Islet precursor cell (in vitro differentiated cells): Measurements from ENCODE around the gene DPYSL5.

ENCODE experiments used
- DNase-seq: peaks from one replicate; pipeline ENCODE4 v3.0.0-alpha.2; 2018

DPYSL5 gene

DNA sequence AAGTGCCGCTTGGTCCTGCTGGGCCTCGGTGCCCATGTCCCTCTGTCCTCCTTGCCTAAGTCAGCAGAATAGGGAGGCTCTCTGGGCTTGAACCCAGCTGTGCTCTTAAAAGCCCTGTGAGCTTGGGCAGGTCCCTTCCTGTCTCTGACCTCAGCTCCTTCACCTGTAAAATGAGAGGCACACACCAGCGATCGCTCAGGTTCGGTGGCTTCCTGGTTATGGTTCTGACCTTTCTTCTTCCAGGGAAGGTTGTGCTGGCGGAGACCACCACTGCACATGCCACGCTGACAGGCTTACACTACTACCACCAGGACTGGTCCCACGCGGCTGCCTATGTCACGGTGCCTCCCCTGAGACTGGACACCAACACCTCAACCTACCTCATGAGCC lies 86.4 kb downstream of the DPYSL5 start:
- no peak for DNase-seq

DNA sequence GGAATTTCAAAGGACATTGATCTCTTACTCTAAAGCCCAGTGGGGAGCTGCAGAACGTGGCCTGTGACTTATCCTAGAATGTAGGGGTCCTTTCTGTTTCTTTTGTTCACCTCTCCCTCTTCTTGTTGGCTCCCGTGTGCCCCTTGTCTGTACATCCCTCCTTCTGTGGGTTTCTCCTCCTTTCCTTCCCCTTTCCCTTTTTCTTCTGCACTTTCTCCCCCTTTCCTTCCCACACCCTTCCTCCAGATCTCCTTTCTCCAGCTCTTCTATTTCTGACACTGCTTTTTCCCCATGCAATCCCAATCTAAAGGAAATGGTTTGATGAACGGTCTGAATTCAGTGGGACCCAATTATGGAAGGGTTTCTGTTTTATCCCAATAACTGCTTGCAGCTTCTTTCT lies 87.1 kb downstream of the DPYSL5 start:
- DNase-seq: no peak

DNA sequence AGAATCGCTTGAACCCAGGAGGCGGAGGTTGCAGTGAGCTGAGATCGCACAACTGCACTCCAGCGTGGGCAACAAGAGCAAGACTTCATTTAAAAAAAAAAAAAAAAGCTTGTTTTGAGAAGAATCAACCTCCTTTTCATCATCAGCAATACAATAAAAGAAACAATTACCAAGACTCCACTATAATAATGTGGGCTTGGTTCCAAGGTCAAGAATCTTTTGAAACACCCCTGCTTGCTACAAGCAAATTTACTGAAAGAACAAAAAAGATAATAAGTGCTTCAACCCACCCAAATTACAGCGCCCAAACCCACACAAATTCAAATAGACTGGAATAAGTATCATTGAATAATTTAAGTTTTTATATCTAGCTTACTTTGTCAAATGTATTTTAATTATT lies 88.9 kb downstream of the DPYSL5 start:
- no peak for DNase-seq

DNA sequence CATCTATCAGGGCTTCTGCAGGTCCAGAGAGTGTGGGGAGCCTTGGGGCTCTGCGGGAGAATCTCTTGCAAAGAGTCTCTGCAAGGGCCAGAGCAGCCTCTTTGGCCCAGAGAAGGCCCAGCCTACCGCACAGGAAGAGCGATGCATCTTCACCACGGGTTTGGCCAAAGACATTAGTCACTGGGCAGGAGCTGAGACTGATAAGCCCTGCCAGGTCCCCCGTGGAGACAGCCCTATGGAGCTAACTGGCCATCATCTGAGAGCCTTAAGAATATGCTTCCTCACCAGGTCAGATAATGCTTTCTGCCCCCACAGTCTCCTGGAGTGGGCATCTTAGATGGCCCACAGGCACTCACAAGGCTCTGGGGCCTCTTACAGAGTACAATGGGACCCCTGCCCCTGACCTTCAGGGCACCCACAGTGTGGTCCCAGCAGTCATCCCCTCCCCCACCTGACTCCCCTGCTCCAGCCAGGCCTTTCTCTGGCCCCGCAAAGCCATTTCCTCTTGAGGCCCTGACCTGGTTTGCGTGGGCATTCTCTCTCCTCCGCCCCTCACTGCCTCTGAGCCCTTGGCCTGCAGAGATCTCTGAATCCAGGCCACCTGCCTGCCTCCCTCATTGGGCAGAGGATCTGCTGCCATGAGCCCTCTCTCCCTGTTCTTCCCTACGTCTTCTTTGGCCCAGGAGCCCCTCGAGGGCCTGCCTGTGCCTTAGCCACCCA lies 90.6 kb downstream of the DPYSL5 start:
- no peak for DNase-seq

DNA sequence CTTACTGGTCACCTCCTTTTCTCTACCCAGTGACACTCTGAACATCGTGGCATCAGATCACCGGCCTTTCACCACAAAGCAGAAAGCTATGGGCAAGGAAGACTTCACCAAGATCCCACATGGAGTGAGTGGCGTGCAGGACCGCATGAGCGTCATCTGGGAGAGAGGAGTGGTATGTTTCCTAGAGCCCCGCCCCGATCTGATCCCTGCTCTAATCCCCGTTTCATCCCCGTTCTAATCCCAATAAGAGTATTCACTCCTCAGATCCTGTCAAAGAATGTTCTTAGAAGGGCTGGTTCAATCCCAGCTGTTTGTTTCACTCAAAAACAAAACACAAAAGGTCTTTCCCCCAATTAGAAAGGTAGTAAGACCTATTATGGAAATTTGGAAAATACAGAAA lies 92.1 kb downstream of the DPYSL5 start:
- DNase-seq: no peak

DNA sequence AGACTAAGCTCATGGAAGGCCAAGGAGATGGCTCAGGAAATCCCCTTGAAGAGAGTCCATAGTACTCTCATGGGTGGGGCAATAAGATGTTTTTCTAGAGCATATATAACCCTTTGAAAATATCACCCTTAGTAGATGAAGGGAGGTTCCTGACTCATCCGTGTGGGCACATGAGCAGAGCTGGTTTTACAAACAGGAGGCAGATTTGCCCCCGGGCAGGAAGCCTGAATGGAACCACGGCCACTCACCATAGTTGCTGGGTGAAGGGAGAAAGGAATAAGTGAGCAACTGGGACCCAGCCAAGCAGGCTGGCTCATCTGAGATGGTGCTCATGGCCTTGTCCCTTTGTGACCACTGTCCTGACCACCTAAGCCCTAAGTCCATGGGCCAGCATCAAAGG lies 93.6 kb downstream of the DPYSL5 start:
- no peak for DNase-seq

DNA sequence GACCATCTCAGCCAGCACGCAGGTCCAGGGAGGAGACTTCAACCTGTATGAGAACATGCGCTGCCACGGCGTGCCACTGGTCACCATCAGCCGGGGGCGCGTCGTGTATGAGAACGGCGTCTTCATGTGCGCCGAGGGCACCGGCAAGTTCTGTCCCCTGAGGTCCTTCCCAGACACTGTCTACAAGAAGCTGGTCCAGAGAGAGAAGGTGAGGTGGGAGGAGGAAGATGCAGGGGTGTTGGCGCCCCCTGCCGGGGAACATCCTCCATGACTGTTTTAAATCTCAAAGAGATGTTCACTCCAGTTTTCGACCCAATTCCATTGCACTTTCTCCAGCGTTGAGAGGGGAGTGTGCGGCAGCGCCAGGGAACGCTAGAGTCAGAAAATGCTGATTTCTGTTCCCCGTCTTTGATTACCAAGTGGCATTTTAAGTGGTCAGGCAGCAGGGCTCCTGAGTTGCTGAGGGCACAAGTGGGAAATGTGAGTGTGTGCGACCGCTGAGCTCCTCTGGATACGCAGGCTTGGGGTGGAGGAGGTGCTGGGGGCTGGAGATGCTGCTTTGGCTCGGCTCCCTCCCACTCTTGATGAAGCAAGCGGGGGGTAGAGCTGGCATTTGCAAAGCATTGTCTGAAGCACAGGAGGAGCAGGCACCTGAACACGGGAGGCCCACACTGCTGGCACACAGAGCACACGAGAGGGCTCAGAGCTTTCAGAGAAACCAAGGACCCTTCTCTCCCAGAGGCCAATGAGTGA lies 94.8 kb downstream of the DPYSL5 start:
- peak; percentile 85 for DNase-seq

DNA sequence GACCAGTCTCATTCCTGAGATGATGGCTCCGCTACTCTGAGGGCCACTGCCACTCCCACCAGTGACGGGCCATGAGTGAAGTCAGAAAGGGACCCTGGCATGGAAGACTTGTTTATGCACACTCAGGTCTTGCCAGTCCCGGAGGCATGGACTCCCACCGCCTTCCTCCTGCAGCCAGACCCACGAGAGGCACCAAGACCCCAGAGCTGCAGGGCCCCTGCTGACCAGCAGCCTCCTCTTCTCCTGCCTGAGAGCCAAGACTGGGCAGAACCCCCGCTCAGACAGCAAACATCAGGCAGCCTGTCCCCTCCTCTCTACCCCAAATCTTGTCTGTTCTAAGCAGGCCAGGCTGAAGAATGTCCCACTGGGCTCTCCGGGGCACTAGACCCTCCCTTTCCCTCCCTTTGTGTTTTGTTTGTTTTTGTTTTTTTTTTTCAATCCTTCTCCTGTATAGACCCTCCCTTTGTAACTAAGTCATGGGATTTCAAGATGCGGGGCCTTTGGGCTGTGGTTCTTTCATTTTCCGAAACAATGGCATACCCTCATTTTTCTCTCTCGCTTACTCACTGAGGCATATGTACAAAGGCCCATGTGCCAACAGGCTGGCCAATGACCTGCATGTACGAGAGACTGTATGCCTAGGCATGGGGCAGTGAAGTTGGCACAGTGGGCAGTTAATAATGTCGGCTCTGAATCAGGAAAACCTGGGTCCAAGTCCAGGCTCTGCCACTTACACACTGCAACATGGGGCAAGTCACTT lies 98.2 kb downstream of the DPYSL5 start:
- DNase-seq: no peak

DNA sequence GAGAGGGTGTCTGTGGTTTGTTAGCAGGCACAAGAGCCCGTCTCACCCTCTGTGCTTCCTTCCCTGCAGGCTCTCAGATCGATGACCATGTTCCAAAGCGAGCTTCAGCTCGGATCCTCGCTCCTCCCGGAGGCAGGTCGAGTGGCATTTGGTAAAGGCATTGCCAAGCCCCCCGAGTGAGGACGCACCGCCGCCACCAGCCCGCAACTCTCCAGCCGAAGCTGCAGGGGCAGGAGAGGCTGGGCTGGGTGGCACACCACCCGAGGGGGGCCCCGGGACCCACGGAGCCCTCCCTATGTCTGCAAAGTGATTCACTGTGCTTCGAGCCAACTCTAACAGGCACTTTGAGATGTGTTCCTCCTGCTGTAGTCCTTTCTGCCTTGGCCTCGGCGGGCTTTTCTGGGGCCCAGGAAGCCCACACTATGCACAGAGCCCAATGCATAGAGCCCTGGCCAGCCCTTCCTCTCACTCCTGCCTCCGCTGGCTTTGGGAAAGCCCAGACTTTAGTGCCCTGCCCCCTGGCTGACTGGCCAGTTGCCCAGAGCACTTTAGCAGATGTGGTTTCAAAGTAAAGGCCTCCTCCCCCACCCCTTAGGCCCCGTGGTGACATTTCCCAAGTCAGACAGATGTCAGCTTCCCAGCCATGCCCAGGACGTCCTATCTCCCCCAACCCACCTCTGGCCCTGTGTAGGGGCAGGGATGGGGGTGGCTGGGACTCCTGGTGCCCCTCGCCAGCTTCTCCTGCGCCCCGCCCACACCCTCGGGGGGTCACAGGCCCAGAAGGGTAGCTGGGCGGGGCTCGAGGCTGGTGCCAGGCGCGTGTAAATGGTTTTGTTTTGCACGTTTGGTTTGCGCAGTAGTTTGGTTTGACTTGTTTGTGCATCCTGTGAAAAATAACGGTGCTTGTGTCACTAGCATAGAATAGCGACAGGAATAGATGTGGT lies 99.2 kb downstream of the DPYSL5 start:
- DNase-seq: no peak

DNA sequence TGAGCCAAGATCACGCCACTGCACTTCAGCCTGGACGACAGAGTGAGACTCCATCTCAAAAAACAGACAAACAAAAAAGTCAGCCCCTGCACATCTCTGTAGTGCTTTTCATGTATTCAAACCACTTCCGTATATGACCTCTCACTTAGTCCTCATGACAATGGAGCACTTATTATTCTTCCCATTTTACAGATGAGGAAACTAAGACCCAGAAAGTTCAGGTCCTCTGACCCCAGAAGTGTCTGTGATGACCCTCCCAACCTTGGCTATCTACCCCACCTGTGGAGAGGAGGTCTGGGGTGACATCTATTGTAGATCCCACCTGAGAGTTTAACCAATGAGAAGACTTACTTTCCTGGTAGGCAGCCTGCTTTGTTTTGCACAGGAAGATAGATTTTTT lies 100.9 kb downstream of the DPYSL5 start:
- DNase-seq: no peak

DNA sequence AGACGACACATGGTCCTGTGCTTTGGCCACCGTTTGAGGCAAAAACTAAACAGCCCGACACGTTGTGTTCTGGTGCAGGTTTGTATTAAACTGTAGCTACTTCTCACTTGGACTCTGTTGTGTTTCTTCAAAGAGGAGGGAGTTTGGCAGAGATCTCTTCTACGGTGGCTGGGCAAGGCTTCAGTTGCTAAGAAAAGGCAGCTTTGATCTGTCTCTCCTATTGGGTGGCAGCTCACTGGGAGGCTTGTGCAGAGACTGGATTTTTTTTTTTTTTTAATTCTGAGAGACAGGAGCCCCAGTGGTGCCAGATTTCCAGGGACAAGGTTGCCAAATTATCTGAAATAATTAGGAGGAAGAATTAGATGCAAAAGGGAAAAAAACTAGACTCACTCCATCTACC lies 102.3 kb downstream of the DPYSL5 start:
- no peak for DNase-seq

DNA sequence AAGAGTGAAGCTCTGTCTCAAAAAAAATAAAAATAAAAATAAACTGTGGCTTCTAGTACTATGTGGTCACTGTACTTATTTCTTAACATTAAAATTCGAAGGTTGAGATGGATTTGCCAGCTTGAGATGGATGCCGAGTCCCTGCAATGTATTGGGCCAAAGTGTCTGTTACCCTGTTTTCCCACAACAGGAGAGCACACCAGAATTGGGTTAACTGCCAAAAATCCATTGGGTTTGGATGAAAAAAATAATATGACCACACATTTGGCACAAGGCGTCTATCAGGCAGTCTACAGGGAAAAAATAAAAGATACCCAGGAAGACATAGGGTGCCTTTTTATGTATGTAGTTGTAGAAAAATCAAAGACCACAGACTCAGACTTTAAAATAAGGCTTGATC lies 103.3 kb downstream of the DPYSL5 start:
- DNase-seq: no peak

DNA sequence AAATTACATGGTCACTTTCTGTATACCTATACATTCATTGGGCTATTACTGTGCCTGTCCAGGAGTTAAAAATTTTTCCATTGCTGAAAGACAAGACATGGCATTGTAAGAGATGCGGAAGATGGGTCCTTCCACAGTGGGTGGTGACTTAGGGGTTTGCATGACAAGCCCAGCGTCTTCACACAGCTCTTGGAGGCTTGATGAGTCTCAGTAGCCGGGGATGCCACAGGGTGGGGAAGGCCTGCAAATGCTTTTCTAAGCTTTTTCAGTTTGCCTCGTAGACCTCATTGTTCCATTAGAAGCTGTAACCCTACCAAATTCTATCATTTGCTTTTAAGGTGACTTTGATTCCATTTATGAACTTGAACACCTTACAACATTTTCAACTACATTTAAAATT lies 104.4 kb downstream of the DPYSL5 start:
- no peak for DNase-seq

DNA sequence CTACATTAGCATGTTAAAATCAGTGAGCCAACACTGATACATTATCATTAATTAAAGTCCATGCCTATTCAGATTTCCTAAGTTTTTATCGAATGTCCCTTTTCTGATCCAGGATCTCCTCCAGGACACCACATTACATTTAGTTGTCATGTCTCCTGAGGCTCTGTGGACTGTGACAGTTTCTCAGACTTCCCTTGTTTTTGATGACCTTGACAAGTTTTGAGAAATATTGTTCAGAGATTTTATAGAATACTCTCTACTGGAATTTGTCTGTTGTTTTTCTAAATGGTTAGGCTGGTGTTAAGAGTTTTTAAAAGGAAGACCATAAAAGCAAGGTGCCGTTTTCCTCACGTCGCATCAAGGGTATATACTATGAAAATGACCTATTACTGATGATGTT lies 106.2 kb downstream of the DPYSL5 start:
- DNase-seq: no peak

DNA sequence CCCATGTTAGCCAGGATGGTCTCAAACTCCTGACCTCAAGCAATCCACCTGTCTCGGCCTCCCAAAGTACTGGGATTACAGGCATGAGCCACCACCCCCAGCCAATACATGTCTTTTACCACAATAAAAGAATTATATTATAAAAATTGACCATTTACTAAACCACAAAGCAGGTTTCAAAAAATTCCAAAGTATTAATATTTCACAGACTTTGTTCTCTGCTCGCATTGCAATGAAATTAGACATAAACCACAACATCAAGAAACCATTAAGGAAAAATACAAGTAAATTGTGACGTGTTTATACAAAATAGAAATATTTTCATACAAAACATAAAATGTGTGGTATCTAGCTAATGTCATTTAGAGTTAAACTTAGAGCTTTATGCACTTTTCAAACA lies 109.1 kb downstream of the DPYSL5 start:
- no peak for DNase-seq

DNA sequence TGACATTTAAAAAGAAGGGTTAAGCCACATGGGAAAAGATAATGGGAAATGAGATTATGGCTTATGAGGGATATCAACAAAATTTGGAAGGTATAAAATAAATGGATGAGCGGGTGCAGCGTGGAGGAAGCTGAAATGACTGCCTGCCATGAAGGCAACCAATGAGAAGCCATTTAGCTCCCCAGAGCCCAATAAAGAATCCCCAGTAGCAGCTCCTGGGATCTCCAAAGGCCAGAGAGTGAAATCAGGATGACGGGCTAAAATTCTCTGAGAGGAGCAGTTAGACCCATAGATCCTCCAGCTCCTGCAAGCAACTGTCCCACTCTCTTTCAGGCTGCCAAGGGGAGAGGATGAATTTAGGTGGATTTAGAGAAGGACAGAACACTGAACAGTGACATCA lies 109.6 kb downstream of the DPYSL5 start:
- DNase-seq: no peak

DNA sequence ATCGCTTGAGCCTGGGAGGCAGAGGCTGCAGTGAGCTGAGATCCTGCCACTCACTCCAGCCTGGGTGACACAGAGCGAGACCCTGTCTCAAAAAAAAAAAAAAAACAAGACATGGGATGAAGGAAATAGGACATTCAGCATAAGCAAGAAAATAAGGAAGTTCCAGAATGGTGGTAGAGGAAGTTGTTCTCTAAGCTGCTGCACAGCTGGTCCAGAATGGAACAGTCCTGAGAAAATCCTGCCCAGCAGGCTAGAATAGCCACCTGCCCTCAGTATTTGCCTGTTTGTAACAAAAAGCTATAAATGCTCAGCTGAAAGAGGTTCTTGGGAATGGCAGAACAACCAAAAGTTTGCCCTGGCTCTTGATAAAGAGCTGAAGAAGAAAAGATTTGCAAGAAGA lies 111.4 kb downstream of the DPYSL5 start:
- no peak for DNase-seq

DNA sequence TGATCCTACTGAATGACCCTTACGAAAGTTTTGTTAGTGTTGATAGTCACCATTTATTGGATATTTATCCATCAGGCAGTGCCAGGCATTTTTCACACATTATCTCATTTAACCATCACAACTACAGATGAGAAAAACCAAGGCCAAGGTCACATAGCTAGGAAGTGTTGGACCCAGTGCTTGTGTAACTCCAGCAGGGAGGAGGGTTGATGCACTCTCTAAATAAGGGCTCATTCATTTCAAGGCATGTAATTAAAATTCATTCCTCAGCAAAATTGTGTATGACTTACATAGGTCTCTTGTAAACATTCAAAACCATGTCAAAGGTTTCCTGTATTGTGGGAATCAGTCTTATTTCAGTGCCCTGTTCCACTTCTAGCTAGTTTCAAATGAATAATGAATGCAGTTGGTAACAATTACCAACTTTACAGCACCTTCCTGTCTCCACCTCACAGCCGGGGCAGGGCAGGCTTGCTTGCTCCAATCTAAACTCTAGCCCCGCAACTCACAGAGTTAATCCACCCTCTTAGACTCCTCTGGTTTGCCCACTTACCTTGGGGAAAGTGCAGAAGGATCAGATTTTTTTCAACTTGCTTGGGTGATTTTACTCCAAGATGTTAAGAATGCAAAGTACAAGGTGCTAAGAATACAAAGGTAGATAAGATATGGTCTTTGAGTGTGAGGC lies 116.7 kb downstream of the DPYSL5 start:
- DNase-seq: no peak

DNA sequence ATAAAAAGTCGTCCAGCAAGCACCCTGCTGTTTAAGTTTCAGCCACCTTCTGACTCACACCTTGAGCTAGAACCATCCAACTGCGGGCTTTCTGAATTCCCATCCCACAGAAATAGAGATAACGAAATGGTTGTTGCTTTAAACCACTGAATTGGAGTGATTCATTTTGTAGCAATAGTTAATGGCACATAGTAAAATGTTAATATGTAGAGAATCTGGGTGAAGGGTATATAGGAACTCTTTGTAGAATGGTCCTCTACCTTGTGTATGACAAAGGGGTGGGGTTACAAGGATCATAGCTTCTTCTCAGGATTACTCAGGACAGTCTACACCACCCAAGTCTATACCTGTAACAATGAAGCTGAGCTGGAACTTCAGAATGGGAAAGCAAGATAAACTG lies 120.1 kb downstream of the DPYSL5 start:
- DNase-seq: no peak

DNA sequence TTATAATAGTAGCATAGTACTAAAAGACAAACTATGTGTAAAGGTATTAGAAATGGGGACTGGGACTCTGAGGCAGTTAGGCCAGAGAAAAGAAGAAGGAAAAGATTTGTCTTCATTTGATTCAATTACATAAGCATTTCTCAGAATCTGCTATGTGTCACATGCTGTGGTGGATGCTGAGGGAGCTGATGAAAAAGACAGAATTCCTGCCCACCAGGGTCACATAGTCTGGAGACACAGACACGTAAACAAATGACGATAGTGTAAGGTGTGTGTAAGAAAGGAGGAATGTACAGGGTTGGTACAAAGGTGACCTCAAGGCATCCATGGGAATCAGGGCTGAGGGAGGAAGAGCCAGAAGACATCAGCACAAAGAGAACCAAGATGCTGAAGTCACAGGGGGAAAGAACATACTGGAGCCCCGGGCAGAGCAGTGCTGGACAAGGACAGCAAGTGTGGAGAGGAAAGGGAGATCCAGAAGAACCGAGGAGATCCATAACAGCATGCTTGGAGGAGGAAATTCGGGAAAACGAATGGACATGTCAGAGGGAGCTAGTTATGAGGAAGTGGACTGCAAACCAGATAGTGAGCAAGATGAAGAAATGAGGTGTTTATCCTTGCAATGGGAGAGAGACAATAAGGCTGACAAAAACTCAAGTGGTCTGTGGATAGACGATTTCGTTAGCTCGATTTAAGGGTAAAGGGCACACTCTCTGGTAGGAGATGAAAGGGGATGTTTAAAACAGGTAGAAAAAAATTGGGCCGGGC lies 121.3 kb downstream of the DPYSL5 start:
- DNase-seq: no peak

DNA sequence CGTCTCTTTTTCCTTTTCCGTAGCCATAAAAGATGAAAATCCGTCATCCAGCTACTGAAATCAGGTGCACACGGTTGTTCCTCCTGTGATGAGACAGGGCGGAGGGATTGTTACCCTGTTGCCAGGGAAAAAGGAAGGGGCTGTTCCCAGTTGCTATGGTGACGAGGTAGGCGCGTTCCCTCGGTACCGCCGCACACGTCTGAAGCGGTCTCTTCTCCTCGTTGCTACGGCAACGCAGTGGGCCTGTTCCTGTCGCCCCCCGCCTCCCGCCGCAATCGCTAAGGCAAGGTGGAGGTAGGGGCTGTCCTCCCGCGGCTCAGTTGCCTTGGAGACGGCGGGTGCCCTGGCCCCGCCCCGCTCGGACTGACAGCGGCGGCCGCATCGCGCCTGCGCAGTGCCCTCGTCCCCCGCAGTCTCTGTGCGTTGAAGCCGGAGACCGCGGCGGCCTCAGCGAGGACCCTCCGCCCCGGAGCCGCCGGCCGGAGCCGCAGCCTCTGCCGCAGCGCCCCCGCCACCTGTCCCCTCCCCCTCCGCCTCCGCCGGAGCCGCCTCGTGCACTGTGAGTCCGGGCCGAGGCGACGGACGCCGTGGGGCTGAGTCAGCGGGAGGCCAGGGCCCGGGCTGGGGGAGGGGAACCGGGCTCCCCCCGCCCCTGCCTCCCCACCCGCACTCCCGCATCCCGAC lies 122.5 kb downstream of the DPYSL5 start, which contains the start of gene MAPRE3:
Gene MAPRE3 (plus strand): TSS at position 394 of the 684 bp plus-strand sequence. CDS start 51,582 bp downstream, outside the sequence.
- DNase-seq: peak; percentile 94
